Measurements from ENCODE around the gene PPEF2. TPM values are rescaled to one million over a fixed set of nuclear protein-coding genes. Genes with fewer than 3 reads are reported as not detected.
A peak's percentile ranks its signal among the peaks of the same experiment; 100 is the strongest.
"Not testable (repeated sequence)": the region's sequence is repeated elsewhere in the genome, so short reads cannot be mapped to it uniquely, and the experiment has no call there.

Gene PPEF2, protein sequence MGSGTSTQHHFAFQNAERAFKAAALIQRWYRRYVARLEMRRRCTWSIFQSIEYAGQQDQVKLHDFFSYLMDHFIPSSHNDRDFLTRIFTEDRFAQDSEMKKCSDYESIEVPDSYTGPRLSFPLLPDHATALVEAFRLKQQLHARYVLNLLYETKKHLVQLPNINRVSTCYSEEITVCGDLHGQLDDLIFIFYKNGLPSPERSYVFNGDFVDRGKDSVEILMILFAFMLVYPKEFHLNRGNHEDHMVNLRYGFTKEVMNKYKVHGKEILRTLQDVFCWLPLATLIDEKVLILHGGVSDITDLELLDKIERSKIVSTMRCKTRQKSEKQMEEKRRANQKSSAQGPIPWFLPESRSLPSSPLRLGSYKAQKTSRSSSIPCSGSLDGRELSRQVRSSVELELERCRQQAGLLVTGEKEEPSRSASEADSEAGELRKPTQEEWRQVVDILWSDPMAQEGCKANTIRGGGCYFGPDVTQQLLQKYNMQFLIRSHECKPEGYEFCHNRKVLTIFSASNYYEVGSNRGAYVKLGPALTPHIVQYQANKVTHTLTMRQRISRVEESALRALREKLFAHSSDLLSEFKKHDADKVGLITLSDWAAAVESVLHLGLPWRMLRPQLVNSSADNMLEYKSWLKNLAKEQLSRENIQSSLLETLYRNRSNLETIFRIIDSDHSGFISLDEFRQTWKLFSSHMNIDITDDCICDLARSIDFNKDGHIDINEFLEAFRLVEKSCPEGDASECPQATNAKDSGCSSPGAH
- under 1 TPM; 0.04 to 0.50 (median 0.09) TPM for polyA plus RNA-seq (ENCODE audit: insufficient read depth in 1 of 5, insufficient read length in 5 of 5, low replicate concordance in 1 of 5)
- long read RNA-seq, donor 1: 0 reads
- long read RNA-seq, donor 2: 0 reads
- long read RNA-seq, donor 3: 0 reads
- long read RNA-seq, donor 4: 0 reads
- long read RNA-seq, donor 5: 0 reads
- long read RNA-seq, donor 6: 0 reads
- long read RNA-seq, donor 7: 0 reads
- long read RNA-seq, donor 8: 0 reads

DNA sequence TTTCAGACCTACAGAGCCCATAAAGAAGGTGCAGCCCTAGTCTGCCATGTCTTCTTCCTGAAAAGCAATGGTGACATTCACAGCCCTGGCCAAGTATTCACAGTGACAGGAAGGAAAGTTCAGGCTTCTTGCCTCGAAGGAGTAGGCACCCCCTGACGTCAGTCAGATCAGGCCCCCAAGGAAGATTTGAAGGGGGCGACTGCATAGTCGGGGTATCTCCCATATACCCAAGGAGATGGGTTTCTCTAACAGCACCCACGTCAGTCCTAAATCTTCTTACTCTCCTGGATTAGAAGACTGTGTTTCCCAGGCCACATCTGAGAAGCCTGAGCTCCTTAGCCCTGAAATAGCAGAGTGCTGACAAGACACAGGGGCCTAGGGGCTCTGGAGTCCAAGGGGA lies at the start of gene PPEF2:
PPEF2 (minus strand) TSS at position 101 of the 400 bp plus-strand sequence. CDS start 6,127 bp downstream, outside the sequence.
- DNase-seq: no peak

DNA sequence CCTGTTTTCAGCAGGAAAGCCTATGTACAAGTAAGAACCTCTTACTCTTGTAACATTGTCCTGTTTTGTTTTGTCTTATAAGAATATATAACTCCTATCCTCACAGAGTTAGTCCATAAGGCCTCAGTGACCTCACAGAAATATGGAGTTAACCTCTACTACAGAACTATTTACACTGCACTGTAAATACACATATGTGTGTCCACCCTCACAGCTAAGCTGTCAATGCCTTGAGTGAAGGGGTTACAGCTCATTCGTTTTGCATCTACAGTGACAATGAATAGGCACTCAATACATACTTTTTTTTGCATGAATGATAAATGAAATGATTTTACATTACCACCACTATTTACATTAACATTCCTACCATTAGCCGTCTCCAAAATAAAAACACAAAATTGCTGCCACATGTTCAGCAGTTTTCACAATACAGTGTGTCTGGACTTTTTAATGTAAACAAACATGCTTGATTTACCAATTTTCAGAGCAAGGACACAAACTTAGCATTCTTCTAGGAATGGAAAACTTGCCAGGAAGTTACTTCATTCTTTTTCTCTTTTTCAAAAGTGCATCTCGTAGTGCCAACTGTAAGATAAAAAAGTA lies 48.1 kb upstream of the PPEF2 start:
- DNase-seq: peak; percentile 15 to 17

DNA sequence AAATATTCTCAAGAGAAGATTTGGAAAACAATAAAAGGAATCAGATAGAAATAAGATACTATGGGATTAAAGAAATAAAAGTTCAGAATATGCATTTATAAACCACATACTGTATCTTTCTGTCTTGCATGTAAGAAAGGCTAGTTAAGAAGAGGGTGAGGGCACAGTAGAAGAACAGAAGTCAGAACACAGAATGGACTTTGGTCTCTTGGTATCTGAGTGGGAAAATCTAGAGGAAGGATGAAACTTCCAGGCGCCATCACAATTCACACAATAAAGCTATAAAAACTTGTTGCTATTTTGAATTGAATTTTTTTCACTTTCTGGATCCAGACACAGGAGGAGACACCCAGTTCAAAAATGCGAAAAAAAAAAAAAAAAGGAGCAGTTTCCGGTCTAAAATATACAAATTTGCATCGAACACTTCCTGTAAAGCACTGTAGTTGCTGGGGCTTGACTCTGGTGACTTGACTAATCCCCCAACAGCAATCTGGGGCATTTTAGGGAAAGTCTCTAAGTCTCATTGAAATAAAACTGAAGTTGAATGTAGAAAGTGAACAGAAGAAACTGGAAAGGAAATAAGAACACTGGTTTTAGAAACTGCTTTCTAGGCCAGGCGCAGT lies 46.7 kb upstream of the PPEF2 start:
- DNase-seq: no peak

DNA sequence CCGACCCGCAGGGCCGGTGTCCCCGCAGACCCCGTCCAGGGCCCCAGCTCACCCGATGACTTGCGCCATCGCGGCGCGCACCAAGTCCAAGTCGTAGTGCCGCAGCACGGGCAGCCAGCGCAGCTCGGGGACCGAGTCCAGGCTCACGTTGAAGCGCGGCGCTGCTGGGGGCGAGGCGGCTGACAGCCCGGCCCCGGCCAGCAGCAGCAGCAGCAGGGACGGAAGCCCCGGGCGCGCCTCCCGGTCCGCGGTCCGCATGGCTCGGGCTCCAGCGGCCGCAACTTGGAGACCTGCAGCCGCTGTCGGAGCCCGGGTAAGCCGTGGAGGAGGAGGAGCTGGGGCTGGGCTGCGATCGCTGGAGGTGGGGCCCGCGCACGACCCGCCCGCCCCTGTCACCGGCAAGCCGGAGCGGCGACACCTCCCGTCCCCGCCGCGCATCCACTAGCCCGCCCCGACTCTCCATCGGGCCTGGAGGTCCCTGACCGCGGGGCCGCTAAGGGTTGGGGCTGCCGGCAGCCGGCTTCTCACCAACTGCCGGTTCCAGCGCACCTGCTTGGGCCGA lies 38.5 kb upstream of the PPEF2 start, which contains the start of gene NAAA:
NAAA (minus strand) TSS at position 322 of the 562 bp plus-strand sequence; CDS start at position 258, 64 bp downstream.
- DNase-seq: peak in 1 of 2 donors; percentile 54

DNA sequence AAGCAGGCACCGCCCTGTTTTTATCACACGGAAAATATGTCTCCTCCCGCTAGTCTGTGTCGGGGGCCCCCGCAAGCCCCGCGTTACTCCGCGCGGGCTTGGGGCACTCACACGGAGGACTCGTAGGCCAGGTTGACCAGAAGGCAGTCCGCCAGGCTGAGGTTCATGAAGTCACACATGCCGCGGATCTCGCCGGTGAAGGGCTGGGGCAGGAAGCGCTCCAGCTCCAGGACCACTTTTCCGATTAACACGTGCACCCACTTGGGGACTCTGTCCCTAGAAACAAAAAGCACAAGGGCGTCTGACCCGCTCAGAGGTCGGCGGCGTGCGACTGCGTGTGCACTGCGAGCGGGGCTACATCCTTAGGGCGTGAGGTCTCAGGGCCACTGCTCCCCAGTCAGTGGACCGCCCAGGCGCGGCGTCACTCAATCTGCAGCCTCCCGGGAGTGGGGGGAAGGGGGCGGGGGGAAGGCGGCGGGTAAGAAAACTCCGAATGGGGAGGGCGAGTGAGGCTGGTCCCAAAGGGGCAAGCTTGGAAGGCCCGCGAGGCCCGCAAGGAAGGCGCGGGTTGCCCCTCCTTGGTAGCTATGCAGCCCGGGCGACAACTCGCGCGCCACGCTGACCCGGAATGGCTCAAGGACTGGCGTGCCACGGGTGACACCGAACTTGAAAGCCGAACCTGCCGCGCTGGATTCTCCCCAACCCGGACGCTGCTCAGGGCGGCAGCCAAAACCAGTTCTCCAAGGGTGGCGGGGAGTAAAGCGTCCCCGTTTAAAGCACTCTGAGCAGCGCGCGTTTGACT lies 37.8 kb upstream of the PPEF2 start:
- DNase-seq: peak; percentile 42 to 44

DNA sequence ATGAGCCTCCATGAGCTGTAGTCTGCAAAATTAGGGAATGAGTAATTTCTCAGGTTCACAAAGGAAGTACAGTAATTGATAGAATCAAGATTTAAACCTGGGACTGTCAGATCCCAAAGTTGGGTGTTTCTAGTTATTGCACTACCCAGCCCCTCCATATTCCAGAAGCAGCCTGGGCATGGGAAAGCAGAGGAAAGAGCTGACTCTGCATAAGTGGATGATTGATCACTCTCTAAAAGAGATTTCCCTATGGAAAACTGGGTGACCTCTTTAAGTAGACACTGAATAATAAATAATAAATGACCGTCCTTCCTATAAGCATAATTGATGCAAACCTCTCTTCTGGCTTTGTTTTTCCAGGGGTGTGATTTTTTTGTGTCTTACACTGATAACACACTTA lies 33.4 kb upstream of the PPEF2 start:
- DNase-seq: no peak

DNA sequence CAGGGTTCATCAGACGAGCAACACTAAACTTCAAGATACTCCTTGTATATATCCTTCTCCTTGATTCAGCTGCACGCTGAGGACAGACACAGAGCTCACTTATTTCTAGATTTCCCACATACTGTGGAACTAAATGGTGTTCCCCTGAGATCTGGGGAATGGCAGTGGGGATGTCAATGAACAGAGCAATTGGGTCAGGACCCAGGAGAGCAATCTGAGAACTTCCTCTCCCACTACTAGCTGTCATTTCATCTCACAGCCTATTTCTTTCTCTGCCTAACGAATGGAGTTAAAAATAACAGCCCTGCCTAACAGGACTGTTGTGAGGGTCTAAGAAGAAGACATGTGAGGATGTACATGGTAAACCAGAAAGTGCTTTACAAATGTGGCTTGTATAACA lies 27.9 kb upstream of the PPEF2 start:
- DNase-seq: no peak

DNA sequence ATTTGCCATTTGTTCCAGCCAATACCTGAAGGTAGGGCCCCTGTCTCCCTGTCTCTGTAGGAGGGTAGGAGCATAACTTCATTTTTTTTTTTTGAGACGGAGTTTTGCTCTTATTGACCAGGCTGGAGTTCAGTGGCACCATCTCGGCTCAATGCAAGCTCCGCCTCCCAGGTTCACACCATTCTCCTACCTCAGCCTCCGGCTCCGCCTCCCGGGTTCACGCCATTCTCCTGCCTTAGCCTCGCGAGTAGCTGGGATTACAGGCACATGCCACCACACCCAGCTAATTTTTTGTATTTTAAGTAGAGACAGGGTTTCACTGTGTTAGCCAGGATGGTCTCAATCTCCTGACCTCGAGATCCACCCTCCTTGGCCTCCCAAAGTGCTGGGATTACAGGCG lies 22.7 kb upstream of the PPEF2 start:
- DNase-seq: not testable (repeated sequence)

DNA sequence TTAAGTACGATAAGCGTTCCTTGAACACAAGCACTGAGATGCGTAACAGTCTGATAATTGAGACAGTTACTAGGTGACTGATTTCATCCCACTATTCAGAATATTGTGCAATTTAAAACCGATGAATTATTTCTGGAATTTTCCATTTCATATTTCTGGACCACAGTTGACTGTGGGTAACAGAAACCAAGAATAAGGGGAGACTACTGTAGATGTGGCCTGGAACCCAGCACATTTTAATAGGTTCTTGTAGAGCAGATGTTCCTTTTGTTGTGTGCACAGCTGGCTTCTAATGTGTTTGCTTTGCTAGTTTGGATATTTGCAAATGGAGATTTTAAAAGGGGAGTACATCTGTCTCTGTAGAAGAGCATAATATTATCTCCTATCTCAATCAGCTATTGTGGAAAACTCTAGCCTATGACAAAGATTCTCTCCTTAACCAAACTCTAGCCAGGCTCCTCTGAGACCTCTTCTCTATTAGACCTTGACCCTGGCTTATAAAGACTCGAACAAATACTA lies 22.1 kb upstream of the PPEF2 start:
- DNase-seq: no peak

DNA sequence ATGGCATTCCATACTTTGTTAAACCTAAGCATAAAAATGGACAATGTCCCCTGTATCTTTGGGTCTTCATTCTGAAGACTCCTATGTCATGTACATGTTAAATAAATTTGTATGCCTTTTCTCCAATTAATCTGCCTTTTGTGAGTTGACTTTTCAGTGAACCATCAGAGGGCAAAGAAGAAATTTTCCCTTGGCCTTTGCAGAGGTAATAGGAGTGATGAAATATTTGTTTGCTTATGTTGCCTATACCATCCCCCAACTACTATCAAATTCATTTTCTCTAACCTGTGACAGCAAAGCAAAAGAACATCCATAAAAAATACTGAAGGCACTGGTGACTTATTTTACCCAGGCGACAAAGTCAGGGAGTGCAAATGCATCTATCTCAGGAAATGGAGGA lies 20.3 kb upstream of the PPEF2 start:
- no peak for DNase-seq

DNA sequence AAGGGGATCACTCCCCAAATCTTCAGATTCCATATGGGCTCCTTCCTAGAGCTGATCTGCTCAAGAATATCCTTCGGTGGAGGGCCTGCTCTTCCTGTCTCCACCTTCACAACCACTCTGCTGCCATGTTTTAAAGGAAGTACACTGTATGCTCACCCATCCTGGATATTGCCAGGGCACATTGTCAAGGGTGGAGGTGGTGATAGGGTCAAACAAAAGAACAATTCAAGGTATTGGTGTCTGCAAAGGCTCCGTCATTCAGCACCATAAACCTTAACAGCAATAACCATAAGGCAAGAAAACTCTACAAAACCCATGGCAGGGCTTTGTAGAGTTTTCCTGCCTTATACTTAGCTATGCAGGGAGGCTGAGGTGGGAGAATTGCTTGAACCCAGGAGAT lies 19.7 kb upstream of the PPEF2 start:
- DNase-seq: no peak

DNA sequence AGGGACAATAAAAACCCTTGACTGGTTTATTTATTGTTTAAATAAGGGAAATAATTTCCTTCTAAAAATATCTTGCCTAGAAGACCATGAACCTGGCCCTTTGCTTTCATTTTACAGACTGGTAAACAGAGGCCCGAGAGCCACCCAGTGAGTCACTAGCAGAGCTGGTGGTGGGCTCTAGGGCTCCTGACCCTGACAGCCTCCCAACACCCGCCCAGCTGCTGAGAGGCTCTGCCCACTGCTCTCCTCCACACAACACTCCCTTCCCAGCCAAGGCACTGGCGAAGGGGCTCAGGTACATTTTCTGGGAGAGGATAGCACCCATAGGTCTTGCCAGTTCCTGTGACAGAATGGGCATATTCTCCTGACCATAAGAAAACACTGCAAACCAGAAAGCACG lies 18.1 kb upstream of the PPEF2 start:
- DNase-seq: no peak

DNA sequence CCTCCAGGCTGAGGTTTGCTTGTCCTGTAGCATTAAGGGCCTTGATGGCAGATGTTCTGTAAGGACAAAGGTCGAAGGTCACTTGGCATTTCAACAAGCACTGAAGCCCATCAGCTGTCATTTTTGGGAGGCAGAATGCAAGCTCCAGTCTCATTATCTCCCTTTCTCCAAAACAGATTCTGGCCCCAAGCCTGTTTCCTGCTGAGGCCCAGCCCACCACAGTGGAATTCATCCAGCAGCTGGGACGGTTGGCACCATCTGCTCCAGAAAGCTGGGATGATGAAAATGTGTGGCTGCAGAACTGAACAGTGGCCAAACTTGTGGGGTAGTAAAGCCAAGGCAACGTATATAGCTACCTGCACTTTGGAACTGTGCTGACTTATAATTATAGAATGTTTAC lies 17.7 kb upstream of the PPEF2 start:
- DNase-seq: peak; percentile 46 to 48

DNA sequence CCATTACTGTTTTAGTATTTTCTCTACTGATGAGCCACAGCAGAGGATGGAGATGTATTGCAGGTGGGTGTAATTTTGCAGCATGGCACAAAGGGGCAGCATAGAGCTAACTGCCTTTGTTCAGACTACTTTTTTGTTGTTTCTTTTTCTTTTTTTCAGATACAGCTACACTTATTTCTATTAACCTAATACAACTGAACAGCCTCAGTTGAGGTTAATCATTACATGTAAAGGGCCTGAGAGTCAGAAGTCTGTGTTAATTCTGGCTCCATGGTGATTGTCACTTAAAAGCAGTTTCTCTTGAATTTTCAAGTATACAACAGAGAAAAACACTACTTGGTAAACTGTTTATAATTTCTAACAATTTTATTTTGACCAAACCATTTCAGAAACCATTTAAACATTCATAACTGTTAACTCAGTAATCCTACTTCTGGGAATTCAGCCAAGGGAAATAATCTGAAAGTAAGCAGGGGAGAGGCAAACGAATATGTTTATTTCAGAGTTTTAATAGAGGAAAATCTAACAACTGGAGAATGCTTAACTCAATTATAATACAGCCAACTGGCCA lies 13.9 kb upstream of the PPEF2 start:
- peak in 1 of 2 donors; percentile 22 for DNase-seq

DNA sequence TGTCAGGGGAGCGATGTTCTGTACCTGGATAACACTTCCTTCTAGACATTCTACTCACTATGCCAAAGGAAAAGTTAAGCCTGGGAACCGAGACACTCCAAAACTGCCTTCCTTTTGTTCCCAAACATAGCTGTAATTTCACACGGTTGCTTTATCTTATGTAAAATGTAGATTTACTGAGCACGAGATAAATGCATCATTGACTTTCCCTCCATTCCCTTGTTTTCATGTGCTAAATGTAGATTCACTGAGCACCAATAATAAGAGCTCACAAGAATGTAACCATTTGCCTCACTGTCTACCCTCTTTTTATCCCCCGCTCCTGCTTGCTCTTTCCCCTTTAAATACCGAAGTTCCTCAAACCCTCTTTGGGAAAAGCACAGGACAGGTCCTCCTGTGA lies 10.7 kb upstream of the PPEF2 start:
- no peak for DNase-seq

DNA sequence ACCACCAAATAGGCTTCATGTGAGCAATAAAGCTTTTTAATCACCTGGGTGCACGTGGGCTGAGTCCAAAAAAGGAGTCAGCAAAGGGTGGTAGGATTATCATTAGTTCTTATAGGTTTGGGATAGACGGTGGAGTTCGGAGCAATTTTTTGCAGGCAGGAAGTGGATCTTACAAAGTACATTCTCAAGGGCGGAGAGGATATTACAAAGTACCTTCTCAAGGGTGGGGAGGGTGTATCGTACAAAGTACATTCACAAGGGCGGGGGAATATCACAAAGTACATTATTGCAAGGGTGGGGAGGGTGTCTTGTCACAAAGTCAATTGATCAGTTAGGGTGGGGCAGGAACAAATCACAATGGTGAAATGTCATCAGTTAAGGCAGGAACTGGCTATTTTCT lies 8.6 kb upstream of the PPEF2 start:
- not testable (repeated sequence) for DNase-seq

DNA sequence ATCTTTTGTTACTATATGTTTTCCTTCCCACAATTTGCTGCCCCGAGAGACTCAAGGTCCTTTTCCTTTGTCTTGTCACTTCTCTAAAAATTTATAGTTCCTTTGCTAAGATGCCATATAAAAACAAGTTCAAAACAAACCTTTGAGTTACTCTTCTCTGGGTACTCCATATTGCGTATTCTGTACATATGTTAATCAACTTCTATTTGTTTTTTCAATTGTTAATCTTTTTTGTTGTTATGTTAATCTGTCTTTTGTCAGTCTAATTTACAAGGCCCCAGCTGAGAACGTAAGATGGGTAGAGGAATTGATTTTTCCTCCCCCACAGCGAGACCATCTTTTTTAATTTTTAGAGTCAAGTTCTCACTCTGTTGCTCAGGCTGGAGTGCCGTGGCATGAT lies 7.2 kb upstream of the PPEF2 start:
- DNase-seq: no peak

DNA sequence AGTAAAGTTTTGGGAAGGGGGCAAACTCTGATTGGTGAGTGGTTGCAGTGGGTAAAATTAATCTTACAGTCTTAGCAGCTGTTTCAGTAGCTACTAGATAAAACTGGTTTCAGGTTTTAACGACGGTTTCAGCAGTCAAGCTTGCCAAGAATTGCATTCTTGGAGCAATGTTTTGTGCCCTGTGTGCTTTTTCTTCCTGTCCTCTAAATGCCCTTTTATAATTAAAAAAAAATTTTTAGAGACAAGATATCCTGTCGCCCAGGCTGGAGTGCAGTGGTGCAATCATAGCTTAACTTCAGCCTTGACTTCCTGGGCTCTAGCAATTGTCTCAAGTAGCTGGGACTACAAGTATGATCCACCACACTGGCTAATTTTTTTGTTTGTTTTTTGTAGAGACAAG lies 6.3 kb upstream of the PPEF2 start:
- DNase-seq: no peak

DNA sequence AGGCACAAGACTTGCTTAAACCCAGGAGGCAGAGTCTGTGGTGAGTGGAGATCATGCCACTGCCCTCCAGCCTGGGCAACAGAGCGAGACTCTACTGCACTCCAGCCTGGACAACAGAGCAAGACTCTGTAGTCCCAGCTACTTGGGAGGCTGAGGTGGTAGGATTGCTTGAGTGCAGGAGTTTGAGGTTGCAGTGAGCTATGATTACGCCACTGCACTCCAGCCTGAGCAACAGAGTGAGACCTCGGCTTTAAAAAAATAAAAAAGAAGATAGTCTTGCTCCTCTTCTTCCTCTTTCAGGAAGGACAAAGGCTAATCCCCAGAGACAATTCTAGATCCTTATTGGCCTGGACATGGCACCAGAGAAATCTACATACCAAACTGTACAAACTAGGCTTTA lies 5.7 kb upstream of the PPEF2 start:
- no peak for DNase-seq

DNA sequence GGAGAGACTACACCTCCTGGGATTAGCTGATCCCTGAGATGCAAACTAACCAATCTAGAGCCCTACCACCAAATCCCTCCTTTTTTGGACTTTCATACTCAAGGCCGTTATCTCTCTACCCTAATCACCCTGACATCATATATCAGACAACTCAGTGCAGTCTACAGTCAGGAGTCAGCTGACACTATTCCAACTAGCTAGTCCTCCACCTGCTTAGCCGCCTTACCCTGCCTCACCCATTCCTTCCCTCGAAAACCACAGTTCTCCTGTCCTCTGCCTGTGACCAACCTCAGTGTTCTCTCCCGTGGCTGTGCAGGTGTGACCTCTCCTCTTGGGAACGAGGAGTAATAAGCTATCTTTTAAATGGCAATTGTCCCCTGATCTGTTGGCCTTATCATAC lies 1.8 kb upstream of the PPEF2 start:
- DNase-seq: no peak
